Astrocyte of the spinal cord (primary cell): Measurements from ENCODE around the gene SMG7.

Source experiments
- DNase-seq: peaks from one replicate; pipeline ENCODE4 v3.0.0; 2011; ENCODE audit warnings: low read depth, low spot score
- H3K4me3 ChIP-seq: 2 replicates; pipeline ENCODE4 v1.5.1; 2011; ENCODE audit warnings: low read depth, mild to moderate bottlenecking, low read length, moderate library complexity
- in situ Hi-C: cut with HindIII; loops from 2 replicates; pipeline ENCODE4 v1.10.0; 2017; ENCODE audit warnings: low sequenced_read_pairs
- TF ChIP-seq, protein P1 (sequence below): IDR thresholded peaks from 2 replicates; pipeline ENCODE4 v1.5.1; 2012; ENCODE audit warnings: low read depth, mild to moderate bottlenecking, low read length, inconsistent platforms

The SMG7 gene

GRCh38 chr1:183517401-183517800, 45.1 kb downstream of the SMG7 start:
- H3K4me3 ChIP-seq = no peak overlapping the region
- TF ChIP-seq, protein P1, sequence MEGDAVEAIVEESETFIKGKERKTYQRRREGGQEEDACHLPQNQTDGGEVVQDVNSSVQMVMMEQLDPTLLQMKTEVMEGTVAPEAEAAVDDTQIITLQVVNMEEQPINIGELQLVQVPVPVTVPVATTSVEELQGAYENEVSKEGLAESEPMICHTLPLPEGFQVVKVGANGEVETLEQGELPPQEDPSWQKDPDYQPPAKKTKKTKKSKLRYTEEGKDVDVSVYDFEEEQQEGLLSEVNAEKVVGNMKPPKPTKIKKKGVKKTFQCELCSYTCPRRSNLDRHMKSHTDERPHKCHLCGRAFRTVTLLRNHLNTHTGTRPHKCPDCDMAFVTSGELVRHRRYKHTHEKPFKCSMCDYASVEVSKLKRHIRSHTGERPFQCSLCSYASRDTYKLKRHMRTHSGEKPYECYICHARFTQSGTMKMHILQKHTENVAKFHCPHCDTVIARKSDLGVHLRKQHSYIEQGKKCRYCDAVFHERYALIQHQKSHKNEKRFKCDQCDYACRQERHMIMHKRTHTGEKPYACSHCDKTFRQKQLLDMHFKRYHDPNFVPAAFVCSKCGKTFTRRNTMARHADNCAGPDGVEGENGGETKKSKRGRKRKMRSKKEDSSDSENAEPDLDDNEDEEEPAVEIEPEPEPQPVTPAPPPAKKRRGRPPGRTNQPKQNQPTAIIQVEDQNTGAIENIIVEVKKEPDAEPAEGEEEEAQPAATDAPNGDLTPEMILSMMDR = no peak
- in situ Hi-C loops = no loop called here
- DNase-seq = no peak

- DNase-seq = no peak
- in situ Hi-C loops = no loop called here
- TF ChIP-seq, protein P1 = no peak
- H3K4me3 ChIP-seq = no peak overlapping the region
These were observed 48.1 kb downstream of the SMG7 start for GRCh38 chr1:183520379-183520778.

- in situ Hi-C loops = no loop called here
- TF ChIP-seq, protein P1 = no peak
- no peak for DNase-seq
- no peak overlapping the region for H3K4me3 ChIP-seq
These were observed 49.8 kb downstream of the SMG7 start for GRCh38 chr1:183522104-183522503.

DNA sequence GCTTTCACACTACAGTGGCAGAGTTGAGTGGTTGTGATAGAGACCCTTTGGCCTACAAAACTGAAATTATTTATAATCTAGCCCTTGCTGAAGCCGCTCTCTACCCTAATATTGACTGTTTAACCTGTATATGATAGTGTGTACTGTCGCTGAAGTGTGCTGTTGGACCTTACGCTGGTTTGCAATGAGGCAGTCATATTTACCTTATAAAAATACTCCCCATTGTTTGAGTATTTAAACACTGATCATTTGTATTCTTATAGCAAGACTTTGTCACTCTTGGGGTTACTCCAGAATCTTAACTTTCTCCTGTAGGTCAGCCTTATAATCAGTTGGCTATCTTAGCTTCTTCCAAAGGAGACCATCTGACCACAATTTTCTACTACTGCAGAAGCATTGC, 56.3 kb downstream of the SMG7 start:
- TF ChIP-seq, protein P1 = no peak
- DNase-seq = no peak
- in situ Hi-C loops = no loop called here
- H3K4me3 ChIP-seq = no peak overlapping the region

GRCh38 chr1:183533617-183534174, 61.4 kb downstream of the SMG7 start:
- H3K4me3 ChIP-seq = no peak overlapping the region
- TF ChIP-seq, protein P1 = no peak
- in situ Hi-C loops = no loop called here
- DNase-seq = no peak

GRCh38 chr1:183537405-183537804, 65.1 kb downstream of the SMG7 start:
- TF ChIP-seq, protein P1 = no peak
- in situ Hi-C loops = no loop called here
- no peak overlapping the region for H3K4me3 ChIP-seq
- DNase-seq = no peak
